Stimulated activated naive CD4-positive, alpha-beta T cell treated with Interleukin-2 at 50 U/mL for 16 hours (primary cell): ENCODE results near the gene ATAT1.
"Not testable (repeated sequence)": the region's sequence is repeated elsewhere in the genome, so short reads cannot be mapped to it uniquely, and the experiment has no call there.

ENCODE experiments used
- DNase-seq: peaks from one replicate; lab custom pipeline; 2025; lab: John Stamatoyannopoulos, UW

Gene ATAT1

GRCh38 chr6:30651143-30651542, 24.5 kb downstream of the ATAT1 start:
- DNase-seq = no peak

- no peak for DNase-seq
Measured at GRCh38 chr6:30654798-30655742, 28.4 kb downstream of the ATAT1 start.

DNA sequence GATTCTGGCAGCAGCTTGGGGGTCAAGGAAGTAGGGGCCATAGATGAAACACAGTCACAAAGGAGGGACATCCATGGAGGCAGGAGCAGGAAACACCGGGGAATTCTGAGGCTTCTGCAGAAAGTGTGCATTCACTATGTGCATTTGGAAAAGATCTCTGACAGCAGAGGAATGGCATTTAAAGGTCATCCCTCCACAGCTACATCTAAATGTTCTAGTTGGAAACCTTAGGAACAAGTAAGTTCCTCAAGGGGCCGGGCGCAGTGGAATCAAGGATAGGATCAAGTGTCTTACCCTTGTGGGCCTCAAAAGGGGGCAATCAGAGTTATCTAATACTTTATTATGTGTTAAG, 29.0 kb downstream of the ATAT1 start:
- DNase-seq = no peak

GRCh38 chr6:30656513-30656912, 29.8 kb downstream of the ATAT1 start:
- DNase-seq = no peak

DNA sequence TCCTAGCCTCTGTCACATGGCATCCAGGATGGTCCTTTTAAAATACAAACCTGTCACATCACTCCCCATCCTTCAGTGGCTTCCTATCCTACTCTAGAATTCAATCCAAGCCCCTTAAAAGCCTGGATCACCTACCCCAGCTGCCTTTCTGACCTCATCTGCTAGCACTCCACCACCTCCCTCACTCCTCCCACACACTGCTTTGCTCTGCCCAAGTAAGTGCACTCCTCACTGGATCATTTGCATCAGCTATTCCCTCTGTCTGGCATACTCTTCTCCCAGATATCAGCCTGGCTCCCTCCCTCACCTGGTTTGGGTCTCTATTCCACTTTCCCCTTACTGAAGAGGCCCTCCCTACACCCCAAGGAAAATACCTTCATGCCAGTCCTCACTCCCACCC, 30.8 kb downstream of the ATAT1 start:
- no peak for DNase-seq

DNA sequence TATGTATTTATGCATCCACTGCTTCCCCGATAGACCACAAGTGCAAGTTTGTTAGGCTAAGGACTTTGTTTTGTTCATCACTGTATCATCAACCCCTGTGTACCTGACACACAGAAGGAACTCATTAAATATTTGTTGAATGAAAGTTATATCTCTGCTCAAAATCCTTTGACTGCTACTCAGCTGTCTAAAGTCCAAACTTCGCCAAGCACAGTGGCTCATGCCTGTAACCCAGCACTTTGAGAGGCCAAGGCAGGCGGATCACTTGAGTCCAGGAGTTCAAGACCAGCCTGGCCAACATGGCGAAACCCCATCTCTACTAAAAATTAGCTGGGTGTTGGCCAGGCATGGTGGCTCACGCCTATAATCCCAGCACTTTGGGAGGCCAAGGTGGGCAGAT, 31.2 kb downstream of the ATAT1 start:
- not testable (repeated sequence) for DNase-seq

DNA sequence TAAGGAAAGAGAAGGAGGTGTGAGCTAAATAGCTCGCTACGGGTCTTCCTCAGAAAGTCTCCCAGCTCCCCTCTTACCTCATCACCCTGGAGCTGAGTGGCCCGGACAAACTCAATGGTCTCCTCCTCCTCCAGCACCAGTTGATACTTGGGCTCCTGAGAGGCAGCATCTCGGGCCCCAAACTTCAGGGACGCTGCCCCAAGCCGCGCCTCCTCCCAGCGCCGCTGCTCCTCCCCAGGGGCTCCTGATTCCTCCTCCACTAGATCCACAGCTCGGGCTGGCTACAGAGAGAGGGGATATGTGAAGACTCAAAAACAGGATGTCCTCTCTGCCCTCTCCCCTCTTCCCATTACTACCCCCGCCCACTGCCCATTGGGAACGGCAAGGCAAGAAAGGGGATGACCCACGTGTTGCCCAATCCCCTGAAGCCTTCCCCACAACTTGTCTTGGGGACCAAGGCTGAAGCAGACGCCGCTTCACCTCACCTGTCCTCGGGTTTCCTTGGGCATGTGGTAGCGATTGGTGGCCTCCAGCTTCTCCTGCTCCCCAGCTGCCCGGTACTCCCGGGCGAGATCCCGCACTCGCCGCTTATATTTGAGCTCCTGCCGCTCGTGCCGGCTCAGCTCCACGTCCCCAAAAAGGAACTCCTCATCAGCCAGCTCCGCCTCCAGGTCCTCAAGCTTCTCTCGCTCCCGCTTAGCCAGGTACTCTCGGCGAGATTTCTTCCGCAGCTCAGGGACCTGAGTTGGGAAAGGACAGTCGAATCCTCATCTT, 38.5 kb downstream of the ATAT1 start:
- no peak for DNase-seq

- peak; percentile 21 for DNase-seq
Measured at GRCh38 chr6:30666300-30666699, 39.6 kb downstream of the ATAT1 start.

DNA sequence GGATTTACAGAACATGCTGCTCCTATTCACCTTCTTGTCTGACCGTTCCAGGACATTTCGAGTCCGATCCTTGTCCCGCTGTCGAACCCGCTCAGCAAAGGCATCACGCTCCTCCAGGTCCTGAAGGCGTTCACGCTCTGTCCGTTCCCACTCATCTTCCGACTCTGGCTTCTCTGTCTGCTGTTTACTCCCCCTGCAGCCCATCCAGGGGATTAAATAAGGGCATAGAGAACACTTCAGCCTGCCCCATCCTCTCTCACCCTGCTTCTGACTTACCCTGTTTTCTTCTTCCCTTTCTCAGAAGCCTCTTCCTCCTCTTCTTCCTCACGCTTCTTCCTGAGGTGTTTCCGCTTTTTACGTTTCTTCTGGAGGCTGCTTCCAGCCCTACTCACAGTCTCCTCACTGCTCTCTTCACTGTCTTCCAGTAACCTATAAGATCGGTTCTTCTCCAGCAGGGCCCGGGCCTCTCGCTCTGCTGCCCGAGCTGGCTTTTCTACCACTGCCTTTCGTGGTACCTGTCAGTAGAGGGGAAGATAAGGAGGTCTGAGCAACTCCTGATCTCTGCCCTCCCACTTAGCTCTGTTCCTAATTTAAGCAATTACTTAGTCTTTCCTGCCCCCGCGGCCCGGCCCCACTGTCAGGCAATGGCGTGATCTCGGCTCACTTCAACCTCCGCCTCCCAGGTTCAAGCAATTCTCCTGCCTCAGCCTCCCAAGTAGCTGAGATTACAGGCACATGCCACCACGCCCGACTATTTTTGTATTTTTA, 44.3 kb downstream of the ATAT1 start:
- DNase-seq = no peak

- DNase-seq = peak; percentile 88
Measured at GRCh38 chr6:30672445-30673253, 46.0 kb downstream of the ATAT1 start, which contains the start of gene DHX16. Gene DHX16, minus strand, starts transcription at chr6:30673006. Its CDS starts 165 bp downstream, at chr6:30672841.

GRCh38 chr6:30676660-30677285, 50.1 kb downstream of the ATAT1 start:
- no peak for DNase-seq

DNA sequence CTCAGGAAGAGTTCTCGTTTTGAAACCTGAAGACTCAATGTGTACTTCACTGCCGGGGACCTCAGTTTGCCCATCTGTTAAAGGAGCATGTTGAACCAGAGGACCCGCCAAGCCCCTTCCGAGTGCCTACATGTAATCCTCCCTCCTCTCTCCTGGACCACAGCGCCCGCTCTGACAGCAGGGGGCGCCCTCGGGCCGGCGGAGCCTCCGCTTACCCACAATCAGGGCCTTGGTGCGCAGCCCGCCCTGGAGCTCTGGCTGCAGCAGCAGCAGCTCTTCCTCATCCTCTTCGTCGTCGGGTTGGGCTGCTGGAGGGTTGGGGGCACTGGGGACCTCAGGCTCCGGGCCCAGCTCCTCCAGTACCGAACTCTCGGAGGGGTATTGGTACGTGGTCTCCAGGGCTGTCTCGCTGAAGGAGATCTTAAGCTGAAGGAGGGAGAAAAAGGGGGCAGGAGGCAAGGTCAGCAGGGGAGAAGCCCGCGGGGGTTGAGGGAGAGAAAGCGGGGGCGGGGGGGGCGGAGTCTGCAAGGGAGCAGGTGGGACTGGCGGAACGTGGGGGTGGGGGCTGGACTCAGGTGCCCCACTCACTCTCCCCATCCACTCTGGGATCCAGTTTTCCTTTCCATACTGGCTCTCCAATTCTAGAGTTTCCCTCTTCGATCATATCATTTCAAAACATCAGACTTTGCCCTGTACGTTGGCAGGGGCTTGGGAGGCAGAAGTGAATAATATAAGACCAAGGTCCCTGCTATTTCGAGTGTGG, 52.5 kb downstream of the ATAT1 start:
- DNase-seq = peak; percentile 86

DNA sequence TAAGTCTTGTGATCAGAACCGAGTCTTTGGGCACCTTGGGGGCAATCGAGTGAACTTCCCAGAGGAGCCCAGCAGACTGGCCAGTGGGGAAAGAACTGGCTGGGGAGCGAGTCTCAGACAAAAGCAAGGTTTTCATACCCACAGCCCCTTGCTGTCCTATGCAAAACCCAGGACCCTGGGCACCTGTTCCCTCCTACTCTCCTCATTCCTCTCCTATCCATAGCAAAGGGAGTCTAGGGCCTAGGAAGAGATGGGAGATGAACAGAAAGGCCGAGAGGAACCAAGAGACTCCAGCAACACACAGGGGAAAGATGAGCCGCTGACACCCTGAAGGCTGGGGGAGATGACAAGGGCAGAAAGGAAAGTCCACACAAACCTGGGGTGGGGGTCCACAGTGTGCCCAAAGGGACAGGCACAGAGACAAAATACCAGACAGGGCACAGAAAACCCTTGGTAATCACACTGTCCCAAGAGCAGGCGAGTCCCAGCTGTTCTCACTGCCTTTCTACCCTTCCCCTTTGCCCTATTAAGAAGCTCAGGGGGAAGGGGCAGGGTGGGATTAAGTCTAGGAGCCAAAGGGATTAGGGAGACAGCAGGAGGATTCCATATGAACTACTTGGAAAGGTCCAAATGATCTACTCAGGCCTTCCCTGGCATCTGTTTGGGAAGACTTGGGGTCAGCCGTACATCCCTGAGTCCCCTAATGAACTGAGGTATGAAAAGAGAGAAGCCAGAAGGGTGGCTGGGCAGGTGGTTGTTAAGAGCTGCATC, 53.3 kb downstream of the ATAT1 start:
- DNase-seq = no peak

DNA sequence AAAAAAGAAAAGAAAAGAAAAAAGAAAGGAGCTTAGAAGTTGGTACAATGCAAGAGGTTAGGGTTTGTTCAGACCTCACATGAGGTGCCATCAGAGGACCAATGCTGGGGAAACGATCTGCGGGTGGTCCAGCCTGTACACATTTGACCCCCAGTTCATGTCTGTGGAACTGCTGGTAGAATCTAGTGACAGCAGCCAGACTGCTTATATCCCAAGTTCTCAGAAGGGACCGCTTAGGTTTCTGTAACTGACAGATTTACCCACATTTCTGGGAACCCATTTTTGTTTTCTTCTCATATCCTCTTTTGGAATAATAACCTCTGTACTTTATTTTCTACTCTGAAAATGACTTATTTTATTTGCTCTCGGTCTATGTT, 55.1 kb downstream of the ATAT1 start:
- DNase-seq = no peak

DNA sequence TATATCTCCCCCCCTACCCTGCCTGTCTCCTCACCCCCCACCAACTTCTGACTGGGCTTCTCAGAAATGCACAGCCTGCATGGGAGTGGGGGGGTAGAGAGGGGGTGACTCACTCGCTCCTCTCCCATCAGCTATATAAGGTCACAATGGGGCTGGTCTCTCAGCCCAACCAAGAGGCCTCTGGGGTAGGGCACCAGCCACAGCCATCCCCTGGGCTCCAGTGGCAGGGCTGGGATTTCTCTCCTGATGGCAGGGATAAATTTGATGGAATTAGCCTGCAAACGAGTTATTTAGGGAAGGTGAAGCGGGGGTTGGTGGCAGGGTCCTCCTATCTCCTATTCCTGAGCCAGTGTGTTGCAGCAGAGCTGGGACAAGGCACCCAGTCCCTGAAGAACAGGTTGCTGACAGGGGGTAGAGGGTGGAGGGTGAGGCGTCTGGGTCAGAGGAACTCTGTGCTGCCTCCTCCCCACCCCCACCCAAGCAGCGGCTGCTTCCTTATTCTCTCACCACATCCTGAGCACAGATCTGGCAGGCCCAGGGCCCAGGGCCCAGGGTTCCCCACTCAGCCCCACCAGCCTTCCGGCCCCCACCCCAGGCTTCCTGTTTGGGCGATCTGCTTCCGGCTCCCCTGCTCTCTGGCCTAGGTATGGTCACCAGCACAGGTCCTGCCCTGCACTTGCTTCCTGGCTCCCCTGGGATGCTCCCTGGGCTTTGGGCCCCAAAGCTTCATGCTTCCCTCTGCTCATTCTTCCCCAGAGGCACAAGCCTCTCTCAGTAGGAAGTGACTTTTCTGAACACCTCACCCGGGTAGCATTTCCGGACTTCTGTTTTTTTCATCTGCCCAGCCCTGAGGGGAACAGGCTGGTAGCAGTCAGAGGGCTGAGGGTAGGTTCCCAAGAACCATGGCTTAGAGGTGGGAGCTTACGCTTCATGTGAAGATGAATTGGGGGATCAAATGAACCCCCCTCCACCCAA, 55.8 kb downstream of the ATAT1 start:
- DNase-seq = peak; percentile 84

DNA sequence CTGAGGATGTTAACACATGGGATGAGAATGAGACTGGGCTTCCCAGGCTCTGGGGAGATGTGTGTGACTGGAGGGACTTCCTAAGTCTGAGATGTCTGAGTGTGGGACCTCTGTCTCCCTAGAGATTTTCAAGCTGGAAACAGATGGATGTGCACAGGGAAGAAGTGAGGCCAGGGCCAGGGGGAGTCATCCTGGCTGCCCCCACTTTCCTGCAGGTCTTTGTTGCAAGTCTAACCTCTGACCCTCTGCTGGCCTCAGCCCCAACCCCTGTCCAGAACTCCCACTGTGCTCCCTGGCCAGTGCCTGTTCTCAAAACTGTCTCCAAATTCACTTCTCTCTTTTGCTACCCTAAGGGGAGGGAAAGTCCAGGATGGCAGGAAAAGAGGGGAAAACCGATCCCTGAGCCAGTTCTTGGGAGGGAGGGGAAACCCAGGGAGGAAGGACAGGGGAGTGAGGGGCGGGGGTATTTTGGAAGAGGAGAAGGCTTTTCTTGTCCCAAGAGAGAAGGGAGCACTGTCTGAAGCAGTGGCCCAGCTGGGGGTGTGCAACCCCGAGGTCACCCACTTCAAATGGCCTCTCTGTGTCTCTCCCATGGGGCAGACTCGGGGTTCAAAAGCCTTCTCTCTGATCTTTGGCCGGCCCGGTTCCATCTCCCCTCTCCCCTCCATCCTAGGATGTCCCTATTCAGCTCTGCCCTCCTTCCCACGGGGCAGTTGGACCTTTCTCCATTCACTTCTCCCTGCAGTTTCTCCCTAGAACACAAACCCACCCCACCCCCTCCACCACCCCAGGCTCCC, 56.7 kb downstream of the ATAT1 start:
- DNase-seq = no peak

DNA sequence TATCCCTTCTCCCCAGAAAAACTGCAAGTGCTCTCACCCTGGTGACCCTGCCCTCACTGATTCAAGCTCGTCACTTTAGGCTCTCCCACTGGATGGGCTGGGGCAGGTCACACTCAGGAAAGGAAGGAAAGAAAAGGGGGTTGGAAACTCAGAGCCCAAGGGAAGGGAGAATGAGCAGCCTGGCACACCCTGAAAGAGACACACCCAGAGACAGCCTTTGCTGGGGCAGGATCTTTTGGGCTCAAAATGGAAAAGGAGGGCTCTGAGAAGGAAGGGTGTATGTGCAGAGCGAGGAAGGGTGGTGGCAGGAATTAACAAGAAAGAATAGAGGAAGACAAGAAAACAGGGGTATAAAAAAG, 57.3 kb downstream of the ATAT1 start:
- no peak for DNase-seq
